ENCODE measurements around the gene PCDH8.

The PCDH8 gene

DNA sequence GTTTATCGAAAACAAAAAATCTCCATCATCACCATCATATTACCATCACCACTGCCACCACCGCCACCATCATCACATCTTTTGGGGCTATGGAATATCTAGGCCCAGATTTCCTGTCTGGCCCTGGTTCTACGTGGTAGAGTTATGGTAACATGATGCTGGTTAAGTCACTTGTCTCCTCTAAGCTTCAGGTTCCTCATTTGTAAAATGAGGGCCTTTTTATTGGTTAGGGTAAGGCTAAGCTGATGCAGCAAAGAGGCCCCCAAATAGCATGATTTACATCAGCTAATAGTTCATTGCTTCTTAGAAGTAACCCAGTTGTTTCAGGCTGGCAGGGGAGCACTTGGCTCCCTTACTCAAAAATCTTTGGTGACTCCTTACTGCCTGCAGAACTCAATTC, 37.9 kb downstream of the PCDH8 start:
- no peak for TF ChIP-seq EZH2phosphoT487 (conservative IDR thresholded peaks at IDR 0.05; ENCODE audit: low read length)
- TF ChIP-seq CTCF (IDR thresholded peaks at IDR 0.05; ENCODE audit: insufficient read depth, low read length, poor library complexity, severe bottlenecking), result no peak
- Histone ChIP-seq H3K9me2 (replicated peaks; ENCODE audit: insufficient read depth, low read length) (no peaks in the 10 kb centered on the region), H3K79me2 (ENCODE audit: insufficient read depth, low read length) (no peaks in the 10 kb centered on the region), H3K36me3 (ENCODE audit: low read length) (no peaks in the 10 kb centered on the region), H3K9me3 (ENCODE audit: insufficient read depth, low read length) (no peaks in the 10 kb centered on the region), H3K27ac (ENCODE audit: low read depth, low read length) (no peak overlapping the region), H3K9ac (ENCODE audit: low read length) (no peak overlapping the region), H2AFZ (ENCODE audit: low read depth, low read length, severe bottlenecking) (no peak overlapping the region), H3K27me3 (ENCODE audit: low read length) (no peaks in the 10 kb centered on the region), H4K20me1 (ENCODE audit: low read depth, low read length) (no peaks in the 10 kb centered on the region), H3K4me3 (ENCODE audit: insufficient read depth, low read length, poor library complexity, severe bottlenecking) (no peak overlapping the region), H3K4me2 (ENCODE audit: low read depth, low read length, poor library complexity, severe bottlenecking) (no peak overlapping the region), H3F3A (ENCODE audit: insufficient read depth) (no peaks in the 10 kb centered on the region)

- H3K27me3 ChIP-seq (ENCODE audit: low read length), result no peaks in the 10 kb centered on the region
- H4K20me1 ChIP-seq (ENCODE audit: low read depth, low read length), result no peaks in the 10 kb centered on the region
- H3K79me2 ChIP-seq (ENCODE audit: insufficient read depth, low read length), result no peaks in the 10 kb centered on the region
- no peak overlapping the region for H3K9ac ChIP-seq (ENCODE audit: low read length)
- TF ChIP-seq EZH2phosphoT487 (conservative IDR thresholded peaks at IDR 0.05; ENCODE audit: low read length), result no peak
- TF ChIP-seq CTCF (IDR thresholded peaks at IDR 0.05; ENCODE audit: insufficient read depth, low read length, poor library complexity, severe bottlenecking), result no peak
- no peak overlapping the region for H3K4me3 ChIP-seq (ENCODE audit: insufficient read depth, low read length, poor library complexity, severe bottlenecking)
- no peak overlapping the region for H3K27ac ChIP-seq (ENCODE audit: low read depth, low read length)
- no peaks in the 10 kb centered on the region for H3K9me2 ChIP-seq (replicated peaks; ENCODE audit: insufficient read depth, low read length)
- no peak overlapping the region for H3K4me2 ChIP-seq (ENCODE audit: low read depth, low read length, poor library complexity, severe bottlenecking)
- no peaks in the 10 kb centered on the region for H3F3A ChIP-seq (ENCODE audit: insufficient read depth)
- H2AFZ ChIP-seq (ENCODE audit: low read depth, low read length, severe bottlenecking), result no peak overlapping the region
- H3K9me3 ChIP-seq (ENCODE audit: insufficient read depth, low read length), result no peaks in the 10 kb centered on the region
- H3K36me3 ChIP-seq (ENCODE audit: low read length), result no peaks in the 10 kb centered on the region
These were observed 38.4 kb downstream of the PCDH8 start for GRCh38 chr13:52810011-52810410.

- Histone ChIP-seq H3K9me2 (replicated peaks; ENCODE audit: insufficient read depth, low read length) (no peaks in the 10 kb centered on the region), H4K20me1 (ENCODE audit: low read depth, low read length) (no peaks in the 10 kb centered on the region), H3K4me2 (ENCODE audit: low read depth, low read length, poor library complexity, severe bottlenecking) (no peak overlapping the region), H3F3A (ENCODE audit: insufficient read depth) (no peaks in the 10 kb centered on the region), H3K27ac (ENCODE audit: low read depth, low read length) (no peak overlapping the region), H3K27me3 (ENCODE audit: low read length) (no peaks in the 10 kb centered on the region), H2AFZ (ENCODE audit: low read depth, low read length, severe bottlenecking) (no peak overlapping the region), H3K36me3 (ENCODE audit: low read length) (no peaks in the 10 kb centered on the region), H3K9ac (ENCODE audit: low read length) (no peak overlapping the region), H3K79me2 (ENCODE audit: insufficient read depth, low read length) (no peaks in the 10 kb centered on the region), H3K4me3 (ENCODE audit: insufficient read depth, low read length, poor library complexity, severe bottlenecking) (no peak overlapping the region), H3K9me3 (ENCODE audit: insufficient read depth, low read length) (no peaks in the 10 kb centered on the region)
- peak; percentile 53 for TF ChIP-seq CTCF (IDR thresholded peaks at IDR 0.05; ENCODE audit: insufficient read depth, low read length, poor library complexity, severe bottlenecking)
- no peak for TF ChIP-seq EZH2phosphoT487 (conservative IDR thresholded peaks at IDR 0.05; ENCODE audit: low read length)
These were observed 39.1 kb downstream of the PCDH8 start for GRCh38 chr13:52809310-52809769.

All from SU-DHL-6 (cell line).